Breast epithelium (tissue), 3 donors: ENCODE results near the gene PARG.
"Not testable (repeated sequence)": the region's sequence is repeated elsewhere in the genome, so short reads cannot be mapped to it uniquely, and the experiment has no call there.

Experiments
- CTCF ChIP-seq, 3 donors: fragments of 450-650 bp; IDR thresholded peaks; one replicate each; pipeline ENCODE4 v1.5.1; 2016 to 2017; ENCODE audit warnings: antibody characterized with exemption in 3 of 3, mild to moderate bottlenecking in 3 of 3, moderate library complexity in 3 of 3
- POLR2A ChIP-seq: fragments of 450-650 bp; IDR thresholded peaks from one replicate; pipeline ENCODE4 v1.6.1; 2016; ENCODE audit warnings: antibody characterized with exemption, mild to moderate bottlenecking, moderate library complexity
- POLR2AphosphoS5 ChIP-seq, 3 donors: sonication (generic); formaldehyde crosslinking; IDR thresholded peaks; one replicate each; pipeline ENCODE4 v1.6.1; 2017; ENCODE audit warnings: antibody characterized with exemption in 3 of 3

- not testable (repeated sequence) for TF ChIP-seq CTCF (IDR thresholded peaks at IDR 0.05); POLR2AphosphoS5 (IDR thresholded peaks at IDR 0.05); POLR2A
These were observed 11.3 kb upstream of the PARG start for GRCh38 chr10:49953122-49953521.
